Neural cell (in vitro differentiated cells): ENCODE measurements around the gene SLC11A1.

Source experiments
- RAD21 ChIP-seq: fragments of 450-650 bp; conservative IDR thresholded peaks from 2 replicates; pipeline ENCODE4 v1.6.1; 2014; ENCODE audit warnings: antibody characterized with exemption, mild to moderate bottlenecking, moderate library complexity
- TF ChIP-seq, protein P1 (sequence below): fragments of 450-650 bp; IDR thresholded peaks from 2 replicates; pipeline ENCODE4 v1.5.1; 2014; ENCODE audit warnings: antibody characterized with exemption, mild to moderate bottlenecking, moderate library complexity; ENCODE audit not compliant: poor library complexity, severe bottlenecking

DNA sequence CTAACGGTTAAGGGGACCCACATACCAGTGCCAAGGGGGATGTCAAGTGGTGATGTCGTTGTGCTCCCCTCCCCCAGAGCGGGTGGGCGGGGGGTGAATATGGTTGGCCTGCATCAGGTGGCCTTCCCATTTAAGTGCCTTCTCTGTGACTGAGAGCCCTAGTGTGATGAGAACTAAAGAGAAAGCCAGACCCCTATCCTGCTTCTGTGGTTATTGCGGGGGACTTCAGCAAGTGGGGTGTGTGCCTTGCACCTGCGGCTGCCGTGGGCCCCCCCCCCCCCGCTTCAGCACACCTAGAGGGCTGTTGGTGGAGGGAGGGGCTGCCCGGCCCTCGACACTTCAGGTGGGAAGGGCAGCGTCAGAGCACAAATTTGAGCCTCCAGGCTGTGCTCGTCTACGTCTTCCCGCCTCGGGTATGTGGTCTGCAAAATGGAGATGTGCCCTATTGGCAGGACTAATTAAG lies 23.7 kb downstream of the SLC11A1 start:
- TF ChIP-seq, protein P1, sequence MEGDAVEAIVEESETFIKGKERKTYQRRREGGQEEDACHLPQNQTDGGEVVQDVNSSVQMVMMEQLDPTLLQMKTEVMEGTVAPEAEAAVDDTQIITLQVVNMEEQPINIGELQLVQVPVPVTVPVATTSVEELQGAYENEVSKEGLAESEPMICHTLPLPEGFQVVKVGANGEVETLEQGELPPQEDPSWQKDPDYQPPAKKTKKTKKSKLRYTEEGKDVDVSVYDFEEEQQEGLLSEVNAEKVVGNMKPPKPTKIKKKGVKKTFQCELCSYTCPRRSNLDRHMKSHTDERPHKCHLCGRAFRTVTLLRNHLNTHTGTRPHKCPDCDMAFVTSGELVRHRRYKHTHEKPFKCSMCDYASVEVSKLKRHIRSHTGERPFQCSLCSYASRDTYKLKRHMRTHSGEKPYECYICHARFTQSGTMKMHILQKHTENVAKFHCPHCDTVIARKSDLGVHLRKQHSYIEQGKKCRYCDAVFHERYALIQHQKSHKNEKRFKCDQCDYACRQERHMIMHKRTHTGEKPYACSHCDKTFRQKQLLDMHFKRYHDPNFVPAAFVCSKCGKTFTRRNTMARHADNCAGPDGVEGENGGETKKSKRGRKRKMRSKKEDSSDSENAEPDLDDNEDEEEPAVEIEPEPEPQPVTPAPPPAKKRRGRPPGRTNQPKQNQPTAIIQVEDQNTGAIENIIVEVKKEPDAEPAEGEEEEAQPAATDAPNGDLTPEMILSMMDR: no peak
- TF ChIP-seq RAD21: no peak
